Sigmoid colon (tissue), 4 donors: ENCODE measurements around the gene FOXRED1.

ENCODE experiments used
- POLR2A ChIP-seq, 2 donors: fragments of 450-650 bp; IDR thresholded peaks; one replicate each; pipeline ENCODE4 v1.6.1; 2016; ENCODE audit warnings: antibody characterized with exemption in 2 of 2, mild to moderate bottlenecking in 2 of 2, moderate library complexity in 2 of 2
- POLR2AphosphoS5 ChIP-seq, 4 donors: sonication (generic); formaldehyde crosslinking; IDR thresholded peaks; one replicate each; pipeline ENCODE4 v1.6.1; 2017; ENCODE audit warnings: antibody characterized with exemption in 4 of 4
- TF ChIP-seq, protein P1 (sequence below), 4 experiments: fragments of 450-650 bp in 3 of 4; fragments of 200-600 bp in 1 of 4; IDR thresholded peaks; one replicate each; pipeline ENCODE4 v1.5.1; 2016 to 2019; ENCODE audit warnings: antibody characterized with exemption in 4 of 4, mild to moderate bottlenecking in 3 of 4, moderate library complexity in 2 of 4

DNA sequence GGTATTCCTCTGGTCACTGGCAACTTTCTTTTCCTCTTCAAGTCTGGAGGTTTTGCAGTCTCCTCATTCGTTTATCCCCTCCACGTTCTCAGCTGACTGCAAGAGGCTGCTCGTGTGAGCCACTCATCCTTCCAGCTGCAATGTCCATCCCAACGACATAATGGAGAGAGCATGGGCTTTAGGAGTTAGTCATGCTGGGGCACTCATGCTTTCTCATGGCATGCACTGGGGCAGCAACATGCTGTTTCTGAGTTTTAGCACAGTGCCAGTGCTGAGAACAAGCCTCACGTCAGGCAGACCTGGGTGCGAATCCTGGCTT, 42.0 kb downstream of the FOXRED1 start:
- no peak for TF ChIP-seq POLR2AphosphoS5 (IDR thresholded peaks at IDR 0.05)
- TF ChIP-seq, protein P1, sequence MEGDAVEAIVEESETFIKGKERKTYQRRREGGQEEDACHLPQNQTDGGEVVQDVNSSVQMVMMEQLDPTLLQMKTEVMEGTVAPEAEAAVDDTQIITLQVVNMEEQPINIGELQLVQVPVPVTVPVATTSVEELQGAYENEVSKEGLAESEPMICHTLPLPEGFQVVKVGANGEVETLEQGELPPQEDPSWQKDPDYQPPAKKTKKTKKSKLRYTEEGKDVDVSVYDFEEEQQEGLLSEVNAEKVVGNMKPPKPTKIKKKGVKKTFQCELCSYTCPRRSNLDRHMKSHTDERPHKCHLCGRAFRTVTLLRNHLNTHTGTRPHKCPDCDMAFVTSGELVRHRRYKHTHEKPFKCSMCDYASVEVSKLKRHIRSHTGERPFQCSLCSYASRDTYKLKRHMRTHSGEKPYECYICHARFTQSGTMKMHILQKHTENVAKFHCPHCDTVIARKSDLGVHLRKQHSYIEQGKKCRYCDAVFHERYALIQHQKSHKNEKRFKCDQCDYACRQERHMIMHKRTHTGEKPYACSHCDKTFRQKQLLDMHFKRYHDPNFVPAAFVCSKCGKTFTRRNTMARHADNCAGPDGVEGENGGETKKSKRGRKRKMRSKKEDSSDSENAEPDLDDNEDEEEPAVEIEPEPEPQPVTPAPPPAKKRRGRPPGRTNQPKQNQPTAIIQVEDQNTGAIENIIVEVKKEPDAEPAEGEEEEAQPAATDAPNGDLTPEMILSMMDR (IDR thresholded peaks at IDR 0.05): no peak
- TF ChIP-seq POLR2A (IDR thresholded peaks at IDR 0.05): no peak
